ENCODE data around the gene NTM.

DNA sequence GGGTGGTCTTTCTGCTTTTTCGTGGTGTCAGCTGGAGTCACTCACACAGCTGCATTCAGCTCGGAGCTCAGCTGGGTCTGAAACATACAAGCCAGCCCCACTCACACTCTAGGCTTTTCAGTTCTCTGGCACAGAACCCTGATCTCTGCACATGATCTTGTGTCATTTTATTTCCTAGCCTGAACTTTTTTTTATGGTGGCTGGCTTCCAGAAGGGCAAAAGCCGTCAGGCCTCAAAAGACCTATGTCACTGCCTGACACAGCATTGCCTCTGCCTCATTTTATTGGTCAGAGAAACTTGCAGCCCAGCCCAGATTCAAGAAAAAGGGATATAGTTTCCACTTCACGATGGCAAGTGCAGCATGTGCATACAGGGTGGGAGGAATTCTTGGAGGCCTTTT is 117.8 kb downstream of the NTM start:
- TF ChIP-seq, protein P1, sequence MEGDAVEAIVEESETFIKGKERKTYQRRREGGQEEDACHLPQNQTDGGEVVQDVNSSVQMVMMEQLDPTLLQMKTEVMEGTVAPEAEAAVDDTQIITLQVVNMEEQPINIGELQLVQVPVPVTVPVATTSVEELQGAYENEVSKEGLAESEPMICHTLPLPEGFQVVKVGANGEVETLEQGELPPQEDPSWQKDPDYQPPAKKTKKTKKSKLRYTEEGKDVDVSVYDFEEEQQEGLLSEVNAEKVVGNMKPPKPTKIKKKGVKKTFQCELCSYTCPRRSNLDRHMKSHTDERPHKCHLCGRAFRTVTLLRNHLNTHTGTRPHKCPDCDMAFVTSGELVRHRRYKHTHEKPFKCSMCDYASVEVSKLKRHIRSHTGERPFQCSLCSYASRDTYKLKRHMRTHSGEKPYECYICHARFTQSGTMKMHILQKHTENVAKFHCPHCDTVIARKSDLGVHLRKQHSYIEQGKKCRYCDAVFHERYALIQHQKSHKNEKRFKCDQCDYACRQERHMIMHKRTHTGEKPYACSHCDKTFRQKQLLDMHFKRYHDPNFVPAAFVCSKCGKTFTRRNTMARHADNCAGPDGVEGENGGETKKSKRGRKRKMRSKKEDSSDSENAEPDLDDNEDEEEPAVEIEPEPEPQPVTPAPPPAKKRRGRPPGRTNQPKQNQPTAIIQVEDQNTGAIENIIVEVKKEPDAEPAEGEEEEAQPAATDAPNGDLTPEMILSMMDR (conservative IDR thresholded peaks at IDR 0.05 in 1 of 2, IDR thresholded peaks at IDR 0.05 in 1 of 2; ENCODE audit: low read depth in 1 of 2, low read length in 2 of 2) = no peak
- TF ChIP-seq EZH2 (IDR thresholded peaks at IDR 0.05; ENCODE audit: low read length, missing control alignments) = no peak
